ENCODE data around the gene NPPB. TPM values are rescaled to one million over a fixed set of nuclear protein-coding genes. Genes with fewer than 3 reads are reported as not detected.
"Not testable (repeated sequence)": the region's sequence is repeated elsewhere in the genome, so short reads cannot be mapped to it uniquely, and the experiment has no call there.

Gene NPPB
- total RNA-seq, 1 donor from 2014 or later: not detected

GRCh38 chr1:11903210-11903609, 44.5 kb upstream of the NPPB start:
- H3K4me3 Mint-ChIP-seq (ENCODE audit: unreplicated experiment): no peak overlapping the region
- TF ChIP-seq CTCF (IDR thresholded peaks at IDR 0.05): no peak
- H3K27me3 Mint-ChIP-seq (ENCODE audit: low read depth): peaks cover 13% of the 10 kb centered on the region
- H3K27ac Mint-ChIP-seq (ENCODE audit: unreplicated experiment): no peak overlapping the region
- no peaks in the 10 kb centered on the region for H3K9me3 Mint-ChIP-seq (ENCODE audit: low read depth)
- H3K4me1 Mint-ChIP-seq (ENCODE audit: low read depth): peaks cover 7% of the 10 kb centered on the region
- H3K36me3 Mint-ChIP-seq (ENCODE audit: low read depth): no peaks in the 10 kb centered on the region
- DNase-seq (ENCODE audit: low spot score): no peak

DNA sequence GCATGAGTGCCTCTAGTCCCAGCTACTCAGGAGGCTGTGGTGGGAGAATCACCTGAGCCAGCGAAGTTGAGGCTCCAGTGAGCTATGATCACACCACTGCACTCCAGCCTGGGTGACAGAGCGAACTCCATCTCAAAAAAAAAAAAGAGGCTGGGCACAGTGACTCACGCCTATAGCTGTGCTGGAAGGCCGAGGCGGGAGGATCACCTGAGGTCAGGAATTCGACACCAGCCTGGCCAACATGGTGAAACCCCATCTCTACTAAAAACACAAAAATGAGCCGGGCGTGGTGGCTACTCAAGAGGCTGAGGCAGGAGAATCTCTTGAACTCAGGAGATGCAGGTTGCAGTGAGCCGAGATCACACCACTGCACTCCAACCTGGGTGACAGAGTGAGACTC, 42.7 kb upstream of the NPPB start:
- not testable (repeated sequence) for H3K4me1 Mint-ChIP-seq (ENCODE audit: low read depth); H3K36me3 Mint-ChIP-seq (ENCODE audit: low read depth); H3K4me3 Mint-ChIP-seq (ENCODE audit: unreplicated experiment); H3K9me3 Mint-ChIP-seq (ENCODE audit: low read depth); H3K27ac Mint-ChIP-seq (ENCODE audit: unreplicated experiment); DNase-seq (ENCODE audit: low spot score)
- peaks cover 19% of the 10 kb centered on the region for H3K27me3 Mint-ChIP-seq (ENCODE audit: low read depth)

- TF ChIP-seq CTCF (IDR thresholded peaks at IDR 0.05): no peak
Measured at GRCh38 chr1:11898831-11899467, 40.2 kb upstream of the NPPB start.

DNA sequence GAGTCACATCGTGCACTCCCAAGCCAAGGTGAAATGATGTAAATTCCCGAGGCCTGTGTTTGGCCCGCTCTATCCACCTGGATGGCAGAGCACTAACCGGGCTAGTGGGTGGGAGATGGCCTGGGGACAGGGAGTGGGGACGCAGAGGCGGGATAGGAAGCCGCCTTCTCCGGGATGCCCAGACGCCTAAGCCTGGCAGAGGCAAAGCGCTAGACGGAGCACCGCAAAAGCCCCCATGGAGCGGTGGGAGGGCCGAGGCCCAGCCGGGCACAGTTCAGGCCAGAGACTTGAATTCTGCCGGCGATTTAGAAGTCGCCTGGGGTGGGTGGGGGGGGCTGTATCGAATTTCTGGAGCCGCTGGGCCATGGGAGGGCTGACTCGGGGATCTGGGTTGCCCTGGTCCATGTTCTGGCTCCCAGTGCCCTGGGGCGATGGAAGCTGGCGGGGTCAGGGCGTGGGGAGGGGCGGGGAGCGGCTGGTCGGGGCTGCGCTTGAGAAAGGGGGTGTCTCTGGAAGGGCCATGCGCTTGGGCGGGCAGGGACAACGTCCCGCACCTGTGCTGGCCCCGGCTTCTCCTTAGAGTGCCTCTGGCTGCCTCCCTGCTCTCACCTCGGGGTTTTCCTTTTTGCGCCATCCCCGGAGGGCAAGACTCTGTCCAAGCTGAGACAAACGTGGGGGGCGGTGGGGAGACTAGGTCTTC, 39.5 kb upstream of the NPPB start:
- TF ChIP-seq CTCF (IDR thresholded peaks at IDR 0.05): no peak
- H3K4me1 Mint-ChIP-seq (ENCODE audit: low read depth): no peaks in the 10 kb centered on the region

More at GRCh38 chr1:11898831-11899467, 40.2 kb upstream of the NPPB start:
- Mint-ChIP-seq H3K4me1 (ENCODE audit: low read depth) (no peaks in the 10 kb centered on the region), H3K27ac (ENCODE audit: unreplicated experiment) (no peak overlapping the region), H3K36me3 (ENCODE audit: low read depth) (no peaks in the 10 kb centered on the region), H3K9me3 (ENCODE audit: low read depth) (no peaks in the 10 kb centered on the region), H3K4me3 (ENCODE audit: unreplicated experiment) (no peak overlapping the region), H3K27me3 (ENCODE audit: low read depth) (peaks cover 22% of the 10 kb centered on the region)
- no peak for DNase-seq (ENCODE audit: low spot score)

GRCh38 chr1:11894501-11894900, 35.8 kb upstream of the NPPB start:
- H3K4me1 Mint-ChIP-seq (ENCODE audit: low read depth); H3K9me3 Mint-ChIP-seq (ENCODE audit: low read depth): not testable (repeated sequence)
- H3K27me3 Mint-ChIP-seq (ENCODE audit: low read depth): peaks cover 32% of the 10 kb centered on the region

More for the DNA sequence above, 39.5 kb upstream of the NPPB start:
- no peak for DNase-seq (ENCODE audit: low spot score)
- Mint-ChIP-seq H3K4me3 (ENCODE audit: unreplicated experiment) (no peak overlapping the region), H3K36me3 (ENCODE audit: low read depth) (no peaks in the 10 kb centered on the region), H3K9me3 (ENCODE audit: low read depth) (no peaks in the 10 kb centered on the region), H3K27me3 (ENCODE audit: low read depth) (peaks cover 24% of the 10 kb centered on the region), H3K27ac (ENCODE audit: unreplicated experiment) (no peak overlapping the region)

DNA sequence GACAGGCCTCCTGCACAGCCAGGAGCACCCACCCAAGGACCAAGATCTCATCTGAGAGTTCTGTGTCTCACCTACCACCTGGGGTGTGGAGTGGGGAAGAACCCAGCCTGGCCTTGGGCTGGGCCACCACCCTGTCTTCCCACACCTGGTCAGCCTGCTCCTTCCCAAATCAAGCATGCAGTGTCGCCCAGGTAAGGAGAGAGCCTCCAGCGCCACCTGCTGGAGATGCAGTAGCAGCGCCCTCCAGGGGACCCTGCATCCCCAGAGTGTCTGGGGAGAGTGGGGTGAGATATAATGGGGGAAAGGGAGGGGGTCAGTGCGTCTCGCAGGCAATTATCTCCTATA, 35.1 kb upstream of the NPPB start:
- no peak for DNase-seq (ENCODE audit: low spot score)
- Mint-ChIP-seq H3K4me3 (ENCODE audit: unreplicated experiment) (no peak overlapping the region), H3K27me3 (ENCODE audit: low read depth) (peaks cover 27% of the 10 kb centered on the region), H3K9me3 (ENCODE audit: low read depth) (no peaks in the 10 kb centered on the region), H3K4me1 (ENCODE audit: low read depth) (no peaks in the 10 kb centered on the region), H3K27ac (ENCODE audit: unreplicated experiment) (no peak overlapping the region), H3K36me3 (ENCODE audit: low read depth) (no peaks in the 10 kb centered on the region)
- TF ChIP-seq CTCF (IDR thresholded peaks at IDR 0.05): peak; percentile 85

More at GRCh38 chr1:11894501-11894900, 35.8 kb upstream of the NPPB start:
- not testable (repeated sequence) for H3K36me3 Mint-ChIP-seq (ENCODE audit: low read depth); H3K4me3 Mint-ChIP-seq (ENCODE audit: unreplicated experiment); DNase-seq (ENCODE audit: low spot score); H3K27ac Mint-ChIP-seq (ENCODE audit: unreplicated experiment)

Measured in chondrocyte (in vitro differentiated cells).